Measurements from ENCODE around the gene UXS1. TPM values are rescaled to one million over a fixed set of nuclear protein-coding genes. Genes with fewer than 3 reads are reported as not detected.
A peak's percentile ranks its signal among the peaks of the same experiment; 100 is the strongest.

Gene UXS1
- total RNA-seq, 1 experiment from 2014 or later: 46.3 TPM

DNA sequence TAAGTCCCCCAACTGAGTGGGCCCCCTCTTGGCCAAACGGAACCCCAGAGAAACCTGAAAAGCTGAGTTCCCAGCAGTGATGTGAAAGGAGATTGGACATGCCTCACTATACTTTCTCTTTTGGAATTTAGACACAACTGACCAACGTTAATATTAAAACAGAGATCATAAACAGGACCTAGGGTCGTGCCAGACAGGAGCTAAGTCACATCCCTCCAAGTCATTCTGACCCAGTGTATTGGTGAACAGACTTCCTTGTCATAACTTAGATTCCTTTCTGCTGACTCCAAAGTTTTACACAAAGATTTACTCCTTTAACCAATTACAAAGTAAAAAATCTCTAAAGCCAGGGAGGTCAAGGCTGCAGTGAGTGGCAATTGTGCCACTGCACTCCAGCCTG, 46.9 kb downstream of the UXS1 start:
- Histone ChIP-seq H3K9me3 (ENCODE audit: control insufficient read depth, low read depth, low read length) (no peaks in the 10 kb centered on the region), H2BK5ac (ENCODE audit: insufficient read length, low read length) (no peak overlapping the region), H4K8ac (replicated peaks; ENCODE audit: insufficient read length, low read depth, low read length) (no peak overlapping the region), H3K14ac (ENCODE audit: insufficient read depth, low read length) (no peak overlapping the region), H3K23me2 (ENCODE audit: insufficient read length, low read depth, low read length, poor library complexity, severe bottlenecking) (no peaks in the 10 kb centered on the region), H4K20me1 (ENCODE audit: control insufficient read depth, insufficient read depth, insufficient read length) (no peaks in the 10 kb centered on the region), H3K4me1 (ENCODE audit: insufficient read depth, low read length) (no peaks in the 10 kb centered on the region; the same call in 1 of the 2 replicates), H3K79me2 (ENCODE audit: insufficient read depth, low read length) (no peaks in the 10 kb centered on the region), H2BK15ac (ENCODE audit: low read depth, low read length) (no peak overlapping the region), H3K23ac (ENCODE audit: insufficient read length, low read depth, low read length) (no peak overlapping the region), H2BK20ac (ENCODE audit: low read depth, low read length, poor library complexity, severe bottlenecking) (no peak overlapping the region), H3K9ac (ENCODE audit: extremely low read depth, insufficient read length, low read length) (no peak overlapping the region), H4K5ac (ENCODE audit: insufficient read length, low read depth, low read length) (no peak overlapping the region), H3K27ac (ENCODE audit: insufficient read length, low read depth, low read length) (no peak overlapping the region), H4K91ac (ENCODE audit: insufficient read length, low read depth, low read length) (no peak overlapping the region), H3K27me3 (ENCODE audit: insufficient read depth, low read length) (no peaks in the 10 kb centered on the region), H2BK12ac (ENCODE audit: insufficient read length, low read depth, low read length) (no peak overlapping the region), H3T11ph (ENCODE audit: low read length) (no peak overlapping the region), H2AFZ (ENCODE audit: low read length) (no peak overlapping the region), H3K56ac (ENCODE audit: insufficient read length, low read depth, low read length) (no peak overlapping the region), H2BK120ac (ENCODE audit: low read depth, low read length, poor library complexity, severe bottlenecking) (no peak overlapping the region), H3K18ac (ENCODE audit: insufficient read length, low read depth, low read length) (no peak overlapping the region), H3K4me2 (ENCODE audit: insufficient read depth, insufficient read length, low read length) (no peak overlapping the region), H3K4ac (ENCODE audit: low read depth, low read length) (no peak overlapping the region), H3K79me1 (ENCODE audit: insufficient read depth, low read depth, low read length, poor library complexity, severe bottlenecking) (no peaks in the 10 kb centered on the region), H2AK5ac (ENCODE audit: insufficient read length, low read length) (no peak overlapping the region)
- TF ChIP-seq, protein P1, sequence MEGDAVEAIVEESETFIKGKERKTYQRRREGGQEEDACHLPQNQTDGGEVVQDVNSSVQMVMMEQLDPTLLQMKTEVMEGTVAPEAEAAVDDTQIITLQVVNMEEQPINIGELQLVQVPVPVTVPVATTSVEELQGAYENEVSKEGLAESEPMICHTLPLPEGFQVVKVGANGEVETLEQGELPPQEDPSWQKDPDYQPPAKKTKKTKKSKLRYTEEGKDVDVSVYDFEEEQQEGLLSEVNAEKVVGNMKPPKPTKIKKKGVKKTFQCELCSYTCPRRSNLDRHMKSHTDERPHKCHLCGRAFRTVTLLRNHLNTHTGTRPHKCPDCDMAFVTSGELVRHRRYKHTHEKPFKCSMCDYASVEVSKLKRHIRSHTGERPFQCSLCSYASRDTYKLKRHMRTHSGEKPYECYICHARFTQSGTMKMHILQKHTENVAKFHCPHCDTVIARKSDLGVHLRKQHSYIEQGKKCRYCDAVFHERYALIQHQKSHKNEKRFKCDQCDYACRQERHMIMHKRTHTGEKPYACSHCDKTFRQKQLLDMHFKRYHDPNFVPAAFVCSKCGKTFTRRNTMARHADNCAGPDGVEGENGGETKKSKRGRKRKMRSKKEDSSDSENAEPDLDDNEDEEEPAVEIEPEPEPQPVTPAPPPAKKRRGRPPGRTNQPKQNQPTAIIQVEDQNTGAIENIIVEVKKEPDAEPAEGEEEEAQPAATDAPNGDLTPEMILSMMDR (conservative IDR thresholded peaks at IDR 0.05): no peak
- WGBS (ENCODE audit: extremely low coverage, insufficient read length, low lambda C conversion rate): no CpG with 5 or more reads among the region's 3 CpGs
- DNase-seq: no peak
- Mint-ChIP-seq H3K27me3 (ENCODE audit: low read depth) (no peaks in the 10 kb centered on the region), H3K27ac (peak overlapping the region in 2 of 3 experiments; percentile 24 to 49; a peak in 3 of 7 replicates), H3K4me1 (peaks cover 18 to 21% of the 10 kb centered on the region in 2 experiments), H3K4me3 (no peak overlapping the region), H3K9me3 (no peaks in the 10 kb centered on the region), H3K36me3 (ENCODE audit: insufficient read depth in 1 of 3, low read depth in 3 of 3) (peaks cover 16 to 47% (median 42%) of the 10 kb centered on the region in 3 experiments; a peak in 6 of 7 replicates)
